Keratinocyte (primary cell): ENCODE data around the gene SLC5A5. TPM values are rescaled to one million over a fixed set of nuclear protein-coding genes. Genes with fewer than 3 reads are reported as not detected.
A peak's percentile ranks its signal among the peaks of the same experiment; 100 is the strongest.

Experiments
- DNase-seq: peaks from one replicate; pipeline ENCODE4 v3.0.0-alpha.2; 2011; ENCODE audit warnings: low read depth, missing footprints, low spot score
- FAIRE-seq: peaks from 2 replicates; lab custom pipeline; 2011; peaks lifted over from hg19 to GRCh38; lab: Jason Lieb, UNC
- H2AFZ ChIP-seq: 2 replicates; pipeline ENCODE4 v1.6.0; 2012; ENCODE audit warnings: low read length, control low read depth, inconsistent platforms; ENCODE audit not compliant: control insufficient read depth
- H3K27ac ChIP-seq: 2 replicates; pipeline ENCODE4 v1.5.1; 2011; ENCODE audit warnings: low read length; ENCODE audit not compliant: control insufficient read depth, insufficient read depth
- H3K27me3 ChIP-seq: 3 replicates; pipeline ENCODE4 v1.6.0; 2011; ENCODE audit warnings: low read length; ENCODE audit not compliant: control insufficient read depth, insufficient read depth; ENCODE audit errors: extremely low read depth
- H3K36me3 ChIP-seq, 2 experiments: 2 replicates in 1 of 2; 3 replicates in 1 of 2; pipeline ENCODE4 v1.5.1; 2011; ENCODE audit warnings: low read length in 2 of 2, mild to moderate bottlenecking in 1 of 2; ENCODE audit not compliant: control insufficient read depth in 2 of 2, insufficient read depth in 2 of 2; ENCODE audit errors: extremely low read depth in 1 of 2
- H3K4me1 ChIP-seq: 3 replicates; pipeline ENCODE4 v1.5.1; 2011; ENCODE audit warnings: low read length; ENCODE audit not compliant: control insufficient read depth, insufficient read depth; ENCODE audit errors: extremely low read depth
- H3K4me2 ChIP-seq: 3 replicates; pipeline ENCODE4 v1.6.0; 2011; ENCODE audit warnings: low read depth, low read length; ENCODE audit not compliant: control insufficient read depth, insufficient read depth; ENCODE audit errors: extremely low read depth
- H3K4me3 ChIP-seq, 3 experiments: fragments of 200-600 bp in 1 of 3; sonication (generic) in 1 of 3; 2 replicates in 2 of 3; 3 replicates in 1 of 3; pipeline ENCODE4 v1.5.1; 2011 to 2016; ENCODE audit warnings: low read length in 3 of 3, mild to moderate bottlenecking in 3 of 3, control low read depth in 2 of 3, inconsistent platforms in 1 of 3, low read depth in 1 of 3, mixed read lengths in 1 of 3, mixed run types in 1 of 3, moderate library complexity in 1 of 3; ENCODE audit not compliant: control insufficient read depth in 2 of 3, insufficient read depth in 2 of 3; ENCODE audit errors: extremely low read depth in 1 of 3
- H3K79me2 ChIP-seq: 2 replicates; pipeline ENCODE4 v1.6.0; 2012; ENCODE audit warnings: low read length; ENCODE audit not compliant: control insufficient read depth, insufficient read depth
- H3K9ac ChIP-seq: 3 replicates; pipeline ENCODE4 v1.6.0; 2011; ENCODE audit warnings: low read length; ENCODE audit not compliant: control insufficient read depth, insufficient read depth; ENCODE audit errors: extremely low read depth
- H3K9me1 ChIP-seq: 3 replicates; pipeline ENCODE4 v1.6.0; 2011; ENCODE audit warnings: low read length; ENCODE audit not compliant: control insufficient read depth, insufficient read depth; ENCODE audit errors: extremely low read depth
- H3K9me3 ChIP-seq: 2 replicates; pipeline ENCODE4 v1.5.1; 2012; ENCODE audit warnings: low read depth, low read length; ENCODE audit not compliant: control insufficient read depth
- H4K20me1 ChIP-seq: 3 replicates; pipeline ENCODE4 v1.6.0; 2011; ENCODE audit warnings: low read length; ENCODE audit not compliant: control insufficient read depth, insufficient read depth; ENCODE audit errors: extremely low read depth
- EZH2 ChIP-seq: IDR thresholded peaks from one replicate; pipeline ENCODE4 v1.6.1; 2012; ENCODE audit warnings: inconsistent platforms, mild to moderate bottlenecking, low read length, moderate library complexity
- dilution Hi-C: fragments of 300-500 bp; cut with MboI; formaldehyde crosslinking; loops from one replicate; pipeline ENCODE4 v1.7.0; 2020; ENCODE audit warnings: low sequenced_read_pairs; ENCODE audit not compliant: extremely low pct_ligation_motif_present
- polyA plus RNA-seq, 5 experiments: library from polyadenylated mRNA; depleted of rRNA in 3 of 5; stranded (reverse) in 3 of 5; stranded (forward) in 1 of 5; unstranded in 1 of 5; fragments of >200 nt; gene quantifications; 1 replicate in 1 of 5; 2 replicates in 3 of 5; 3 replicates in 1 of 5; pipeline versions ENCODE4 v1.2.1 to v1.2.3, GENCODE V29; 2011 to 2012; ENCODE audit warnings: missing spikeins in 2 of 5, low read depth in 1 of 5, low replicate concordance in 1 of 5
- TF ChIP-seq, protein P1 (sequence below), 3 experiments: IDR thresholded peaks in 1 of 3; conservative IDR thresholded peaks in 1 of 3; optimal IDR thresholded peaks in 1 of 3; 2 replicates in 2 of 3; 3 replicates in 1 of 3; pipeline versions ENCODE3 to v1.5.1; 2011; ENCODE audit warnings: low read length in 3 of 3, mild to moderate bottlenecking in 3 of 3, moderate library complexity in 2 of 3, control low read depth in 1 of 3, inconsistent platforms in 1 of 3; ENCODE audit not compliant: insufficient read depth in 2 of 3; ENCODE audit errors: extremely low read depth in 1 of 3

Gene SLC5A5
- polyA plus RNA-seq, 1 donor (not counting 4 experiments of a cell fraction or from before 2014, with no cell fraction given), result not detected

DNA sequence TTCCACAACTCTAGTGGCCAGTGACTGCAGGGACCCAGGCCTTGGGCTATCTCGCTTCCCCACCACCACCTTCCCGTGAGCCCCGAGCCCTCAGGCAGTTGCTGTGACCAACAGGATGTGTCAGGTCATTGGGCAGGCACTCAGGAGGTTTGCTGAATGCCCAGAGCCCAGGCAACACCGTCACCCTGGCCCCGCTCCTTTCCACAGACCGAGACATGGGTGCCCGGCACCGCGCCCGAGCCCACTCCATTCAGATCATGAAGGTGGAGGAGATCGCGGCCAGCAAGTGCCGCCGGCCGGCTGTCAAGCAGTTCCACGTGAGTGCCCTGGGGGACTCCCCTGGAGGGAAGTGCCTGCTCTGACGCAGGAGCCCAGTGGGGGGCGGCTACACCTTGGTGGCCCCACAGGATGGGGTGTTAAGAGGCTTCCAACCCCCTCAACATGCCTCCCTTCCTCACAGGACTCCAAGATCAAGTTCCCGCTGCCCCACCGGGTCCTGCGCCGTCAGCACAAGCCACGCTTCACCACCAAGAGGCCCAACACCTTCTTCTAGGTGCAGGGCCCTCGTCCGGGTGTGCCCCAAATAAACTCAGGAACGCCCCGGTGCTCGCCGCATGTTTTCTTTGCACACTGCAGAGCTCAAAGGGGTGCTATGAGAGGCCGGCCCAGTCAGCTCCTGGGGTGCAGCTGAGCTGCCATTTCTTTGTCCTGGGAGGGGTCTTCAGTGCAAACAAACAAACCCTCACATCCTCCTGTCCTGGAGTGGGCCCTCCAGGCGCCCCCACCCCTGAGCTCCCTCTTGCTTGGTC lies 8.8 kb upstream of the SLC5A5 start:
- Histone ChIP-seq H3K27me3 (no peaks in the 10 kb centered on the region), H2AFZ (no peak overlapping the region), H4K20me1 (peaks cover 27% of the 10 kb centered on the region), H3K4me2 (no peak overlapping the region), H3K4me3 (no peak overlapping the region), H3K9me3 (no peaks in the 10 kb centered on the region), H3K79me2 (peaks cover 33% of the 10 kb centered on the region), H3K9ac (peak overlapping the region; percentile 16), H3K4me1 (peaks cover 14% of the 10 kb centered on the region), H3K27ac (no peak overlapping the region), H3K9me1 (no peaks in the 10 kb centered on the region), H3K36me3 (peaks cover 34 to 43% of the 10 kb centered on the region in 2 experiments)
- dilution Hi-C loops, result no loop called here
- TF ChIP-seq EZH2, result no peak
- TF ChIP-seq, protein P1, sequence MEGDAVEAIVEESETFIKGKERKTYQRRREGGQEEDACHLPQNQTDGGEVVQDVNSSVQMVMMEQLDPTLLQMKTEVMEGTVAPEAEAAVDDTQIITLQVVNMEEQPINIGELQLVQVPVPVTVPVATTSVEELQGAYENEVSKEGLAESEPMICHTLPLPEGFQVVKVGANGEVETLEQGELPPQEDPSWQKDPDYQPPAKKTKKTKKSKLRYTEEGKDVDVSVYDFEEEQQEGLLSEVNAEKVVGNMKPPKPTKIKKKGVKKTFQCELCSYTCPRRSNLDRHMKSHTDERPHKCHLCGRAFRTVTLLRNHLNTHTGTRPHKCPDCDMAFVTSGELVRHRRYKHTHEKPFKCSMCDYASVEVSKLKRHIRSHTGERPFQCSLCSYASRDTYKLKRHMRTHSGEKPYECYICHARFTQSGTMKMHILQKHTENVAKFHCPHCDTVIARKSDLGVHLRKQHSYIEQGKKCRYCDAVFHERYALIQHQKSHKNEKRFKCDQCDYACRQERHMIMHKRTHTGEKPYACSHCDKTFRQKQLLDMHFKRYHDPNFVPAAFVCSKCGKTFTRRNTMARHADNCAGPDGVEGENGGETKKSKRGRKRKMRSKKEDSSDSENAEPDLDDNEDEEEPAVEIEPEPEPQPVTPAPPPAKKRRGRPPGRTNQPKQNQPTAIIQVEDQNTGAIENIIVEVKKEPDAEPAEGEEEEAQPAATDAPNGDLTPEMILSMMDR (optimal IDR thresholded peaks at IDR 0.05 in 1 of 3, IDR thresholded peaks at IDR 0.05 in 1 of 3, conservative IDR thresholded peaks at IDR 0.05 in 1 of 3; ENCODE audit: extremely low read depth in 1 of 3, insufficient read depth in 2 of 3, low read length in 3 of 3), result no peak
- FAIRE-seq, result no peak
- no peak for DNase-seq

DNA sequence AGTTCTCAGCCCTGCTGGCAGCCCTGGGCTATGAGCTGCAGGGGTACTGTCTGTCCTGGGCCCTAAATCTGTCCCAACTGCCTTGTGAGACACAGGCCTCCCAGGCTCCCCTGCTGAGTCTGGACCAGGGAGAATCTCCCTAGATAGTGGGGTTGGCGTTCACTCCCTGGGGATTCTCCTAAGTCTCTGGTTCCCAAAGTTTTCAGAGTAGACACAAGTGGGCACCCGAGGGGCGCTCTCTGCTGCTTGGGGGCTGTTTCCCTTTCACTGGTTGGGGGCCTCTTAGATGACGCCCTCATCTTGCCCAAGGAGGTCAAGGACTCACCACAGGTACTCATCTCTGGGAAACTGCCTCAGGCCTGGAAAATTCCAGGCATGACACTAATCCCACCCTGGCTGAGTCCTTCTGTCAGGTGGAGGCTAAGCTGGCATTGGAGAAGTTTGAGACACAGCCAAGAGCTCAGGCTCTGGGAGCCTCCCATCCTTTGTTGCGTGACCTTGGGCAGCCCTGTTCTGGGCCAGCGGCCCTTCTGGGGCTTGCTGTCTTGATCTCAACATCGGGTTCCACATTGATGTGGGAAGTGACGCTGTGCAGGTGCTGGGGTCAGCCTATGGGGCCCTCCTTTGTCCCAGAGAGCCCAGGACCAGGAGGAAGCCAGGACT lies 8.1 kb upstream of the SLC5A5 start:
- Histone ChIP-seq H3K27me3 (no peaks in the 10 kb centered on the region), H3K9me1 (no peaks in the 10 kb centered on the region), H3K4me3 (no peak overlapping the region), H3K9me3 (no peaks in the 10 kb centered on the region), H3K79me2 (peaks cover 33% of the 10 kb centered on the region), H3K36me3 (peaks cover 34 to 43% of the 10 kb centered on the region in 2 experiments), H3K27ac (no peak overlapping the region), H3K4me2 (no peak overlapping the region), H4K20me1 (peaks cover 27% of the 10 kb centered on the region), H3K9ac (no peak overlapping the region), H2AFZ (no peak overlapping the region), H3K4me1 (peaks cover 14% of the 10 kb centered on the region)
- dilution Hi-C loops, result no loop called here
- no peak for FAIRE-seq
- DNase-seq, result no peak
- TF ChIP-seq EZH2, result no peak
- TF ChIP-seq, protein P1 (optimal IDR thresholded peaks at IDR 0.05 in 1 of 3, IDR thresholded peaks at IDR 0.05 in 1 of 3, conservative IDR thresholded peaks at IDR 0.05 in 1 of 3; ENCODE audit: extremely low read depth in 1 of 3, insufficient read depth in 2 of 3, low read length in 3 of 3), result no peak
